CD14-positive monocyte (primary cell): ENCODE measurements around the gene GPRC5C. TPM values are rescaled to one million over a fixed set of nuclear protein-coding genes. Genes with fewer than 3 reads are reported as not detected.

Experiments
- DNase-seq, 3 donors: peaks; one replicate each; pipeline ENCODE4 v3.0.0-alpha.2; 2011 to 2022
- H2AFZ ChIP-seq: 2 replicates; pipeline ENCODE4 v1.6.0; 2012; ENCODE audit warnings: mild to moderate bottlenecking, low read depth, low read length, inconsistent platforms; ENCODE audit not compliant: insufficient read depth, poor library complexity, severe bottlenecking
- H3K27ac ChIP-seq, 2 donors: 1 replicate in 1 of 2; 2 replicates in 1 of 2; pipeline ENCODE4 v1.5.1; 2012 to 2013; ENCODE audit warnings: low read length in 2 of 2, control low read depth in 1 of 2, inconsistent platforms in 1 of 2, low read depth in 1 of 2, mild to moderate bottlenecking in 1 of 2
- H3K27me3 ChIP-seq, 2 donors: one replicate each; pipeline versions ENCODE4 v1.6.0 to v1.6.1; 2011 to 2013; ENCODE audit warnings: low read length in 2 of 2; ENCODE audit not compliant: control insufficient read depth in 2 of 2, insufficient read depth in 2 of 2
- H3K36me3 ChIP-seq, 2 donors: replicated peaks in 1 of 2; 1 replicate in 1 of 2; 2 replicates in 1 of 2; pipeline versions ENCODE4 v1.5.1 to v1.6.1; 2012 to 2013; ENCODE audit warnings: low read length in 2 of 2, control low read depth in 1 of 2, inconsistent platforms in 1 of 2, mild to moderate bottlenecking in 1 of 2; ENCODE audit not compliant: insufficient read depth in 2 of 2, control insufficient read depth in 1 of 2
- H3K4me1 ChIP-seq, 2 donors: 1 replicate in 1 of 2; 2 replicates in 1 of 2; pipeline versions ENCODE4 v1.5.1 to v1.6.1; 2012 to 2013; ENCODE audit warnings: low read length in 2 of 2, control low read depth in 1 of 2, inconsistent platforms in 1 of 2, mild to moderate bottlenecking in 1 of 2, moderate library complexity in 1 of 2; ENCODE audit not compliant: insufficient read depth in 2 of 2, control insufficient read depth in 1 of 2
- H3K4me2 ChIP-seq: replicated peaks from 2 replicates; pipeline ENCODE3; 2012; ENCODE audit warnings: low read length, moderate library complexity, mild to moderate bottlenecking; ENCODE audit not compliant: poor library complexity, severe bottlenecking; ENCODE audit errors: extremely low read depth
- H3K4me3 ChIP-seq, 3 experiments: fragments of 200-600 bp in 1 of 3; sonication (generic) in 1 of 3; replicated peaks in 1 of 3; 1 replicate in 2 of 3; 2 replicates in 1 of 3; pipeline ENCODE4 v1.5.1; 2011 to 2013; ENCODE audit warnings: low read length in 3 of 3, mild to moderate bottlenecking in 3 of 3, control low read depth in 2 of 3, low read depth in 2 of 3, inconsistent platforms in 1 of 3, moderate library complexity in 1 of 3
- H3K79me2 ChIP-seq: 2 replicates; pipeline ENCODE4 v1.6.0; 2012; ENCODE audit warnings: mild to moderate bottlenecking, control low read depth, inconsistent platforms, low read length, moderate library complexity; ENCODE audit not compliant: insufficient read depth
- H3K9ac ChIP-seq: 2 replicates; pipeline ENCODE4 v1.6.0; 2017; ENCODE audit warnings: low read length, mild to moderate bottlenecking; ENCODE audit not compliant: insufficient read depth, poor library complexity, severe bottlenecking
- H3K9me3 ChIP-seq, 2 donors: replicated peaks in 1 of 2; 1 replicate in 1 of 2; 2 replicates in 1 of 2; pipeline versions ENCODE4 v1.5.1 to v1.6.1; 2012 to 2013; ENCODE audit warnings: low read length in 2 of 2, control low read depth in 1 of 2; ENCODE audit not compliant: control insufficient read depth in 1 of 2, insufficient read depth in 1 of 2
- H4K20me1 ChIP-seq: 2 replicates; pipeline ENCODE4 v1.6.0; 2012; ENCODE audit warnings: mild to moderate bottlenecking, low read length, control low read depth, moderate library complexity; ENCODE audit not compliant: insufficient read depth
- H3K27ac Mint-ChIP-seq, 7 donors: one replicate each; pipeline ENCODE4 v1.8.0; 2020; ENCODE audit warnings: mild to moderate bottlenecking in 7 of 7, mixed read lengths in 7 of 7, moderate library complexity in 6 of 7, inconsistent platforms in 2 of 7
- H3K27me3 Mint-ChIP-seq, 3 donors: one replicate each; pipeline ENCODE4 v1.8.0; 2021 to 2022; ENCODE audit warnings: low read depth in 3 of 3, mild to moderate bottlenecking in 3 of 3, mixed read lengths in 3 of 3, moderate library complexity in 3 of 3, inconsistent platforms in 1 of 3
- H3K36me3 Mint-ChIP-seq, 2 donors: one replicate each; pipeline ENCODE4 v1.8.0; 2020; ENCODE audit warnings: mixed read lengths in 2 of 2, inconsistent platforms in 1 of 2, mild to moderate bottlenecking in 1 of 2
- H3K4me1 Mint-ChIP-seq: one replicate; pipeline ENCODE4 v1.8.0; 2020; ENCODE audit warnings: mild to moderate bottlenecking, mixed read lengths
- H3K4me3 Mint-ChIP-seq, 2 donors: one replicate each; pipeline ENCODE4 v1.8.0; 2020; ENCODE audit warnings: mild to moderate bottlenecking in 2 of 2, mixed read lengths in 2 of 2, moderate library complexity in 1 of 2
- H3K9me3 Mint-ChIP-seq, 7 donors: one replicate each; pipeline ENCODE4 v1.8.0; 2020 to 2022; ENCODE audit warnings: mixed read lengths in 7 of 7, mild to moderate bottlenecking in 6 of 7, moderate library complexity in 6 of 7, inconsistent platforms in 2 of 7
- WGBS: methylation state at CpG from one replicate; pipeline ENCODE4 v1.1.5; 2013; ENCODE audit warnings: missing lambda C conversion rate; ENCODE audit not compliant: insufficient coverage; 5-methylcytosine and 5-hydroxymethylcytosine counted together
- intact Hi-C, 2 donors: fragments of 100-400 bp; cut with micrococcal nuclease; formaldehyde crosslinking; loops; one replicate each; pipeline versions ENCODE4 v1.15.0 to v1.15.1; 2023
- polyA plus RNA-seq, 3 donors: library from polyadenylated mRNA; depleted of rRNA in 1 of 3; unstranded in 2 of 3; stranded (reverse) in 1 of 3; fragments of 300-500 nt in 2 of 3; fragments of >200 nt in 1 of 3; fragmentation: Illumina TruSeq in 2 of 3; gene quantifications; 1 replicate in 2 of 3; 2 replicates in 1 of 3; pipeline ENCODE4 v1.2.3, GENCODE V29; 2012 to 2021
- TF ChIP-seq, protein P1 (sequence below): fragments of 200-600 bp; IDR thresholded peaks from one replicate; pipeline ENCODE4 v1.8.0; 2022; ENCODE audit warnings: antibody characterized with exemption, mild to moderate bottlenecking

Gene GPRC5C
- polyA plus RNA-seq, 3 donors = 0.47 to 3.3 (median 1.9) TPM

DNA sequence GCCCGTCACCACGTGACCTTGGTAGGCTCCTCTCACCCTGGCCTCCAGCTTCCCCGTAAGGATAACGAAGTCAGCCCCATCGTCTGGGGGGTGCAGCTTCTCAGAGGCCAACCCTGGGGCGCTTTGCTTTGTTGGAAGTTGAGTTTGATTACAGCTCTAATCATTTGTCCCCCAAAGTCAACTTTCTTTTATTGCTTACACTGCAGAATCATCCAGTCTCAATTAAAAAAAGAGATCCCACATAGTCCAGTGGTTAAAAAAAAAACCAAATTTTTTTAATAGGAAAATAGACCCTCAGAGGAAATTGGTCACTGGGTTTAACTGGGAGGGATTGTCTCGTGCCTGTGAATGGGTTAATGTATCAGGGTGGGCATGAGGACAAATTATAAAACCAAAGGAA lies 7.8 kb upstream of the GPRC5C start:
- 100% methylated on average over 3 of the region's 7 CpGs for WGBS
- Histone ChIP-seq H3K27me3 (peaks cover 0 to 13% of the 10 kb centered on the region in 2 donors), H4K20me1 (no peaks in the 10 kb centered on the region), H3K4me2 (no peak overlapping the region), H3K27ac (no peak overlapping the region), H2AFZ (no peak overlapping the region), H3K9me3 (no peaks in the 10 kb centered on the region), H3K4me3 (no peak overlapping the region), H3K9ac (no peak overlapping the region), H3K4me1 (no peaks in the 10 kb centered on the region), H3K36me3 (no peaks in the 10 kb centered on the region), H3K79me2 (no peaks in the 10 kb centered on the region)
- intact Hi-C loops = loop anchor here in 1 of 2 donors (5.0 kb wide), 1 partner anchor 37 kb away; no protein-coding TSS in a partner anchor
- TF ChIP-seq, protein P1, sequence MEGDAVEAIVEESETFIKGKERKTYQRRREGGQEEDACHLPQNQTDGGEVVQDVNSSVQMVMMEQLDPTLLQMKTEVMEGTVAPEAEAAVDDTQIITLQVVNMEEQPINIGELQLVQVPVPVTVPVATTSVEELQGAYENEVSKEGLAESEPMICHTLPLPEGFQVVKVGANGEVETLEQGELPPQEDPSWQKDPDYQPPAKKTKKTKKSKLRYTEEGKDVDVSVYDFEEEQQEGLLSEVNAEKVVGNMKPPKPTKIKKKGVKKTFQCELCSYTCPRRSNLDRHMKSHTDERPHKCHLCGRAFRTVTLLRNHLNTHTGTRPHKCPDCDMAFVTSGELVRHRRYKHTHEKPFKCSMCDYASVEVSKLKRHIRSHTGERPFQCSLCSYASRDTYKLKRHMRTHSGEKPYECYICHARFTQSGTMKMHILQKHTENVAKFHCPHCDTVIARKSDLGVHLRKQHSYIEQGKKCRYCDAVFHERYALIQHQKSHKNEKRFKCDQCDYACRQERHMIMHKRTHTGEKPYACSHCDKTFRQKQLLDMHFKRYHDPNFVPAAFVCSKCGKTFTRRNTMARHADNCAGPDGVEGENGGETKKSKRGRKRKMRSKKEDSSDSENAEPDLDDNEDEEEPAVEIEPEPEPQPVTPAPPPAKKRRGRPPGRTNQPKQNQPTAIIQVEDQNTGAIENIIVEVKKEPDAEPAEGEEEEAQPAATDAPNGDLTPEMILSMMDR = no peak
- Mint-ChIP-seq H3K27ac (no peak overlapping the region), H3K36me3 (no peaks in the 10 kb centered on the region), H3K27me3 (peaks cover 22 to 52% (median 45%) of the 10 kb centered on the region in 3 donors), H3K4me3 (no peak overlapping the region), H3K4me1 (no peaks in the 10 kb centered on the region), H3K9me3 (peaks cover 0 to 4% (median 0%) of the 10 kb centered on the region in 7 donors)
- no peak for DNase-seq

DNA sequence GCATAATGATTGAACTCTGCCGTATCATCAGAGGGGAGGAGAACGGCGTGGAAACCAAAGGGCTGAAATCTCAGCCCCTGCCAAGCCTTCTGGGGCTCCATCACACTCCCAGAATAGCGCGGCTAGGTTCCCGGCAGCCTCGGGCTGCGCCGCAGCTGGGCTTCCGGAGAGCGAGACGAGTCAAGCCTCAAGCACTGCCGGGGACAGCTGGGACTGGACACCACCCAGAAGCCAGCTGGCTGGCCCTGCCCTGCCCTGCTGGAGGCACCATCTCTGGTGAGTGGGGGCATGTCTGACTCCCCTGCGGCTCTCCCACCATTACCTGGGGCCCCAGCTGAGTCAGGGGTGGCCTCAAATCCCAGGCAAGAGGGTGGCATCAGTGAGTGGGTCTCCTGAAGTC lies 7.2 kb upstream of the GPRC5C start:
- Mint-ChIP-seq H3K4me3 (no peak overlapping the region), H3K36me3 (peaks cover 2 to 3% of the 10 kb centered on the region in 2 donors)

More for the DNA sequence above, 7.2 kb upstream of the GPRC5C start:
- no peak overlapping the region for H3K27ac Mint-ChIP-seq
- Histone ChIP-seq H4K20me1 (no peaks in the 10 kb centered on the region), H3K36me3 (no peaks in the 10 kb centered on the region), H3K4me3 (no peak overlapping the region), H3K27me3 (peaks cover 3 to 18% of the 10 kb centered on the region in 2 donors), H3K4me2 (no peak overlapping the region), H3K27ac (no peak overlapping the region), H3K9ac (no peak overlapping the region), H3K4me1 (no peaks in the 10 kb centered on the region), H3K9me3 (peaks cover 0 to 2% of the 10 kb centered on the region in 2 donors), H2AFZ (no peak overlapping the region), H3K79me2 (no peaks in the 10 kb centered on the region)
- TF ChIP-seq, protein P1 = no peak
- H3K9me3 Mint-ChIP-seq = peaks cover 0 to 3% (median 0%) of the 10 kb centered on the region in 7 donors
- DNase-seq = no peak
- peaks cover 27 to 54% (median 45%) of the 10 kb centered on the region in 3 donors for H3K27me3 Mint-ChIP-seq
- no peaks in the 10 kb centered on the region for H3K4me1 Mint-ChIP-seq
- intact Hi-C loops = loop anchor here in 1 of 2 donors (5.0 kb wide), 1 partner anchor 37 kb away; no protein-coding TSS in a partner anchor
- WGBS = 96% methylated on average over 14 of the region's 14 CpGs
